Stimulated activated CD4-positive, alpha-beta T cell treated with anti-CD3 and anti-CD28 coated beads, Interleukin-1b, Interleukin-23, amount 100 ng/mL, for 24 hours (primary cell): ENCODE data around the gene MCHR1.

Source experiments
- DNase-seq, 4 experiments: peaks; one replicate each; pipeline ENCODE4 v3.0.0-alpha.2; 2020; ENCODE audit warnings: low read depth in 4 of 4, low spot score in 1 of 4

The MCHR1 gene, protein sequence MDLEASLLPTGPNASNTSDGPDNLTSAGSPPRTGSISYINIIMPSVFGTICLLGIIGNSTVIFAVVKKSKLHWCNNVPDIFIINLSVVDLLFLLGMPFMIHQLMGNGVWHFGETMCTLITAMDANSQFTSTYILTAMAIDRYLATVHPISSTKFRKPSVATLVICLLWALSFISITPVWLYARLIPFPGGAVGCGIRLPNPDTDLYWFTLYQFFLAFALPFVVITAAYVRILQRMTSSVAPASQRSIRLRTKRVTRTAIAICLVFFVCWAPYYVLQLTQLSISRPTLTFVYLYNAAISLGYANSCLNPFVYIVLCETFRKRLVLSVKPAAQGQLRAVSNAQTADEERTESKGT

DNA sequence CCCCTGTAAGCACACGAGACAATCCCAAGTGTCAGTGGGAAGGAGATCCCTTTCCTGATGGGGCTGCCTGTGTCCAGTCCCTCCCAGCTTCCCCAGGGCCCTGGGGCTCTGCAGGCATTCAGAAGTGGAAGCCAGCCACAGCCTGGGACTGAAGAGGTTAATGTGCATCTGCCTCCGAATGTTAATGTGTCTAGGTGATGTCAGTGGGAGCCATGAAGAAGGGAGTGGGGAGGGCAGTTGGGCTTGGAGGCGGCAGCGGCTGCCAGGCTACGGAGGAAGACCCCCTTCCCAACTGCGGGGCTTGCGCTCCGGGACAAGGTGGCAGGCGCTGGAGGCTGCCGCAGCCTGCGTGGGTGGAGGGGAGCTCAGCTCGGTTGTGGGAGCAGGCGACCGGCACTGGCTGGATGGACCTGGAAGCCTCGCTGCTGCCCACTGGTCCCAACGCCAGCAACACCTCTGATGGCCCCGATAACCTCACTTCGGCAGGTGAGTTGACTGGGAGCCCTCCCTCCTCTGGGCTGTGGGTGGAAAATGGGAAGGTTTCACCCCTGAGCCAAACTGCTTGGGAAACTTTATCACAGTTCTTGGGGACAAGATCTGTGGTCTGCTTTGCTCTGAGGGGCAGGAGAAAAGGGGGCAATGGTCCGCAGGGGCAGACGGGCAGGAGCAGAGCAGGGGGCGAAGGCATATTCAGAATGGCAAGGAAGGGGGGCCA is at the start of gene MCHR1:
MCHR1 (plus strand) TSS at position 236 of the 715 bp plus-strand sequence; CDS start at position 405, 169 bp downstream.
- DNase-seq = no peak

DNA sequence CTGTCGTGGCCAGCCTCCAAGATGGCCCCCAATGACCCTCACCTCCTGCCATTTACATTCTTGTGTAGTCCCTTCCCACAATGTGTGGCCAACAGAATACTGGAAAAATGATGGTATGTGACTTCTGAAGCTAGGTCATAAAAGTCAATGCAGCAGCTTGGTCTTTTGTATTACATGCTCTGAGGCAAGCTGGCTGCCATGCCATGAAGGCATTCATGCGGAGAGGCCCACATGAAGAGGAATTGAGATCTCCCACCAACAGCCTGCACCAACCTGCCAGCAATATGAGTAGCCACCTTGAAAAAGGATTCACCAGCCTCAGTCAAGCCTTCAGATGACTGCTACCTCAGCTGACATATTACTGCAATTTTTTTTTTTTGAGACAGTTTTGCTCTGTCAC is 47.4 kb upstream of the MCHR1 start:
- DNase-seq = no peak

- DNase-seq = no peak
Measured at GRCh38 chr22:40633036-40633435, 46.2 kb upstream of the MCHR1 start.

- DNase-seq = no peak
Measured at GRCh38 chr22:40634119-40634903, 45.0 kb upstream of the MCHR1 start.

GRCh38 chr22:40635043-40635939 is 44.0 kb upstream of the MCHR1 start:
- no peak for DNase-seq

GRCh38 chr22:40635940-40636379 is 43.3 kb upstream of the MCHR1 start:
- no peak for DNase-seq

DNA sequence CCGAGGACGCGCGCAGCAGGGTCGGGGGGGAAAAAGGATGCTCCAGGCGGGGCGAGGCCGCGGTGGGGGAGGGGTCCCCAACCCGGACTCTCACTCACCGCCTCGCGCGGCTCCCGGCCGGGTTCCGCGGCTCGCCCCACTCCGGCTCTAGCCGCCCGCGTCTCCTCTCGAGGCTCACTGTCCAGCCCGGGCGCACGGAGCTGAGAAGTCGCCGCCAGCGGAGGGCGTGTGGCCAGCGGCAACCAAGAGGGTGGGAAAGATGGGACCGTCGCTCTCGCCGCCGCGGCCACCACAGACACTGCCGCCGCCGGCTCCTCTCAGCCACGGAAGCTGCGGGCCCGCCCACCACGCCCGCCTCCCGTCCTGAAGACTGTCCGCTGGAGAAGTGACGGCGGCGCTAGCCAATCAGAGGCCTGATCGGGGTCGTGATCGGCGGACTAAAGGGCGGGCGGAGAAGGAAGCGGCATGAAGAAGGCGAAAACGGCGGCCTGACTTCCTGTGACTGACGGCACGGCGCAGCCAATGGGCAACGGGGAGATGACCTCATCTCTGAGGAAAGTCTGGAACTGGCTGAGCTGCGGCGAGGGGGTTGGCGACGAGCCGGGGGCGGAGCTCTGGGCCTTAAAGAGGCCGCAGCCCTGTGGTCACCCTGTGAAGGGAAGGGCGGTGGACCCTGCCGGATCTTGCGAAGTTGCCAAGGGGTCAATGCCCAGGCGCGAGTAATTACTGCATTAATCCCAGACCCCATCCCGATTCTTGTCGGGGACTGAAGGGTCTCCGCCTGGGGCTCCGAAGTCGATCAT is 42.7 kb upstream of the MCHR1 start, which contains the start of gene MRTFA:
MRTFA (minus strand) TSS at position 340 of the 803 bp plus-strand sequence.
- peak; percentile 92 to 99 (median 96) for DNase-seq

GRCh38 chr22:40637183-40638150 is 41.8 kb upstream of the MCHR1 start:
- DNase-seq = peak; percentile 19 to 67 (median 35)

- DNase-seq = no peak
Measured at GRCh38 chr22:40638261-40638660, 41.0 kb upstream of the MCHR1 start.

DNA sequence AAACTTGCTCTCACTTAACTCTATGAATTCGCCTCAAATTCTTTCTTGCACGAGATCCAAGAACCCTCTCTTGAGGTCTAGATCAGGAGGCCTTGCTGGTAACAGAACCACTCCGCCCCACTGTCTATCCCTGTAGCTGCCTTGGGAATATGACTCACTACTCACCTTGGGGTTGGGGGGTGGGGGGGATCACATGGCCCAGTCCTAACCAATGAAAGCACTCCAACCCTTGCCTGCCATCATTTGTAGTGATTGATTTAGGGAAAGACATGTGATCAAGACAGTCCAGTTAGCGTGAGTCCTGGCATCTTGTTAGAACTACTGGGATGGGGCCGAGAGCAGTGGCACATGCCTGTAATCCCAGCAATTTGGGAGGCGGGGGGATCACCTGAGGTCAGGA is 38.0 kb upstream of the MCHR1 start:
- DNase-seq = no peak

DNA sequence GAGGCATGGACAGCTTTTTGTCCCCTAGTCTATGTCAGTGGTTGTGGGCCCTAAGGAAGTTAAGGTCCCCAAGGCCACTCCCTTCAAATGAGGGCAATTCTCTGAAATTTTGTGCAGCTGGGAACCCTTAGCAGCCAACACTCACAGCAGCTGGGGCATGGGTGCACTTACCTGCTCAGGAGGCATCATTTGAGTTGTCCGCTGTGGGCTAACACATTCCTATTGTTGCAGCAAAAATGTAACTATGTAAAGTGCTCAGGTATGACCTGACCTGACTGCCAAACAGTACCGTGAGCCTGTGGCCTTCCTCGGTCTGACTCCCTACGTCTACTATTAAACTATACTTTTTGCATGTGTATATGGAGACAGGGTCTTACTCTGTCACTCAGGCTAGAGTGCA is 37.0 kb upstream of the MCHR1 start:
- no peak for DNase-seq

DNA sequence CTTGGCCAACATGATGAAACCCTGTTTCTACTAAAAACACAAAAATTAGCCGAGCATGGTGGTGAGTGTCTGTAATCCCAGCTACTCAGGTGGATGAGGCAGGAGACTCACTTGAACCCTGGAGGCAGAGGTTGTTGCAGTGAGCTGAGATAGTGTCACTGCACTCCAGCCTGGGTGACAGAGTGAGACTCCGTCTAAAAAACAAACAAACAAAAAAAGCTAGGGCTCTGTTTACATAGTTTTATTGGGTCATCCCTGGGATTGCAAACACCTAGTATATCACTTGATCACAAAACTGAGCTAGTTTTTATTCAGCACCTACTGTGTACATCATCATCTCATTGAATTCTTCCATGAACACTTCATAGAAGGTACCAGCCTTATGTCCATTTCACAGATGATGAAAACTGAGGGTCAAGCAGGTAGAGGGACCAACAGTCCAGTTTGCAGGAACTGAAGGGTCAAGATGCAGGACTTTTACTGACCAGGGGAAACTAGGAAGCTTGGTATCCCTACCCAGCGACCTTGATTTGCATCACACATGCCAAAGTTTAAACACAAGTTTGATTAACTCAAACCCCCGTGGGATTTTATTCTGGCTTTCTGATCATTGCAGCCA is 33.6 kb upstream of the MCHR1 start:
- DNase-seq = no peak

- DNase-seq = no peak
Measured at GRCh38 chr22:40648386-40648785, 30.9 kb upstream of the MCHR1 start.

- no peak for DNase-seq
Measured at GRCh38 chr22:40651057-40651456, 28.2 kb upstream of the MCHR1 start.

- peak; percentile 61 to 87 (median 72) for DNase-seq
Measured at GRCh38 chr22:40651563-40652501, 27.5 kb upstream of the MCHR1 start.

- no peak for DNase-seq
Measured at GRCh38 chr22:40653361-40653760, 25.9 kb upstream of the MCHR1 start.
